Measurements from ENCODE around the gene IVNS1ABP. TPM values are rescaled to one million over a fixed set of nuclear protein-coding genes. Genes with fewer than 3 reads are reported as not detected.

The IVNS1ABP gene
- total and polyA plus RNA-seq, 2 experiments from 2014 or later: 73.5 to 162 TPM

DNA sequence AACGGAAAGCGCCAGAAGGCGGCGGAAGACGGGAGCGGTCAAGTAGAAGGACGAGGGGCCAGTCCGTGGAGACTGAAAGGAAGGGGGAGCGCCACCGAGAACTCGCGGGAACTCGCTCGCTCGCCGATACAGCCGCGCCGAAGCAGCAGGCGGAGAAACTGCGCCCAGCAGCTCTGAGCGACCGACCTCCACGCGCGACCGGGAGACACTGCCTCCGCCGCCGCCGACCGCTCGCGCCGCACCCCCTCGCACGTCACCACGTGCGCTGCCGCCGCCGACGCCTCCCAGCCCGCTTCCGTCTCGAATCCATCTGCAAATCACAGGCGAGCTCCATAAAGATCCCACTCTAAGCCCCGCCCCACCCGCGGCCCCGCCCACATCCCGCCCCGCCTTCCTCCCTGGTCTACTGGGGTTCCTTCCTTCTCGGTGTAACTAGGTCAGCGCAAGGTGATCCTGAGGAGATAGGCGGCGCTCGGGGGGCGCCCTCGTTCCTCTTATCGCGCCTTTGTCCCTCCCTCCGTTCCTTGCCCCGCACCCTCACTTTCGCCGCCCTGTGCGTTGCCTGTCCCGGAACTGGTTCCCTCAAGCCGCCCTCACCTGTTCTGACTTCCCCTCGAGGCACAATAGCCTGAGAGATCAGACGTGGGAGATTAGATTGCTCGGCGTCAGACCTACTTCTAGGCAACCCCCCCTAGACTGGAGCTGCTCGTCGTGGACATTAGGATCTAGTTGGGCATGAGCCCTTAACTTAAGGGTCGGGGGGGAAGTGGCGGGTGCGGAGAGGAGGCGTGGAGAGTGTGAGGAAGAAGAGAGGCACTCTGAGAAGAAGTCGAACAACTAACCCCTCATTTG, at the start of gene IVNS1ABP (continued):
- TF ChIP-seq, protein P1, sequence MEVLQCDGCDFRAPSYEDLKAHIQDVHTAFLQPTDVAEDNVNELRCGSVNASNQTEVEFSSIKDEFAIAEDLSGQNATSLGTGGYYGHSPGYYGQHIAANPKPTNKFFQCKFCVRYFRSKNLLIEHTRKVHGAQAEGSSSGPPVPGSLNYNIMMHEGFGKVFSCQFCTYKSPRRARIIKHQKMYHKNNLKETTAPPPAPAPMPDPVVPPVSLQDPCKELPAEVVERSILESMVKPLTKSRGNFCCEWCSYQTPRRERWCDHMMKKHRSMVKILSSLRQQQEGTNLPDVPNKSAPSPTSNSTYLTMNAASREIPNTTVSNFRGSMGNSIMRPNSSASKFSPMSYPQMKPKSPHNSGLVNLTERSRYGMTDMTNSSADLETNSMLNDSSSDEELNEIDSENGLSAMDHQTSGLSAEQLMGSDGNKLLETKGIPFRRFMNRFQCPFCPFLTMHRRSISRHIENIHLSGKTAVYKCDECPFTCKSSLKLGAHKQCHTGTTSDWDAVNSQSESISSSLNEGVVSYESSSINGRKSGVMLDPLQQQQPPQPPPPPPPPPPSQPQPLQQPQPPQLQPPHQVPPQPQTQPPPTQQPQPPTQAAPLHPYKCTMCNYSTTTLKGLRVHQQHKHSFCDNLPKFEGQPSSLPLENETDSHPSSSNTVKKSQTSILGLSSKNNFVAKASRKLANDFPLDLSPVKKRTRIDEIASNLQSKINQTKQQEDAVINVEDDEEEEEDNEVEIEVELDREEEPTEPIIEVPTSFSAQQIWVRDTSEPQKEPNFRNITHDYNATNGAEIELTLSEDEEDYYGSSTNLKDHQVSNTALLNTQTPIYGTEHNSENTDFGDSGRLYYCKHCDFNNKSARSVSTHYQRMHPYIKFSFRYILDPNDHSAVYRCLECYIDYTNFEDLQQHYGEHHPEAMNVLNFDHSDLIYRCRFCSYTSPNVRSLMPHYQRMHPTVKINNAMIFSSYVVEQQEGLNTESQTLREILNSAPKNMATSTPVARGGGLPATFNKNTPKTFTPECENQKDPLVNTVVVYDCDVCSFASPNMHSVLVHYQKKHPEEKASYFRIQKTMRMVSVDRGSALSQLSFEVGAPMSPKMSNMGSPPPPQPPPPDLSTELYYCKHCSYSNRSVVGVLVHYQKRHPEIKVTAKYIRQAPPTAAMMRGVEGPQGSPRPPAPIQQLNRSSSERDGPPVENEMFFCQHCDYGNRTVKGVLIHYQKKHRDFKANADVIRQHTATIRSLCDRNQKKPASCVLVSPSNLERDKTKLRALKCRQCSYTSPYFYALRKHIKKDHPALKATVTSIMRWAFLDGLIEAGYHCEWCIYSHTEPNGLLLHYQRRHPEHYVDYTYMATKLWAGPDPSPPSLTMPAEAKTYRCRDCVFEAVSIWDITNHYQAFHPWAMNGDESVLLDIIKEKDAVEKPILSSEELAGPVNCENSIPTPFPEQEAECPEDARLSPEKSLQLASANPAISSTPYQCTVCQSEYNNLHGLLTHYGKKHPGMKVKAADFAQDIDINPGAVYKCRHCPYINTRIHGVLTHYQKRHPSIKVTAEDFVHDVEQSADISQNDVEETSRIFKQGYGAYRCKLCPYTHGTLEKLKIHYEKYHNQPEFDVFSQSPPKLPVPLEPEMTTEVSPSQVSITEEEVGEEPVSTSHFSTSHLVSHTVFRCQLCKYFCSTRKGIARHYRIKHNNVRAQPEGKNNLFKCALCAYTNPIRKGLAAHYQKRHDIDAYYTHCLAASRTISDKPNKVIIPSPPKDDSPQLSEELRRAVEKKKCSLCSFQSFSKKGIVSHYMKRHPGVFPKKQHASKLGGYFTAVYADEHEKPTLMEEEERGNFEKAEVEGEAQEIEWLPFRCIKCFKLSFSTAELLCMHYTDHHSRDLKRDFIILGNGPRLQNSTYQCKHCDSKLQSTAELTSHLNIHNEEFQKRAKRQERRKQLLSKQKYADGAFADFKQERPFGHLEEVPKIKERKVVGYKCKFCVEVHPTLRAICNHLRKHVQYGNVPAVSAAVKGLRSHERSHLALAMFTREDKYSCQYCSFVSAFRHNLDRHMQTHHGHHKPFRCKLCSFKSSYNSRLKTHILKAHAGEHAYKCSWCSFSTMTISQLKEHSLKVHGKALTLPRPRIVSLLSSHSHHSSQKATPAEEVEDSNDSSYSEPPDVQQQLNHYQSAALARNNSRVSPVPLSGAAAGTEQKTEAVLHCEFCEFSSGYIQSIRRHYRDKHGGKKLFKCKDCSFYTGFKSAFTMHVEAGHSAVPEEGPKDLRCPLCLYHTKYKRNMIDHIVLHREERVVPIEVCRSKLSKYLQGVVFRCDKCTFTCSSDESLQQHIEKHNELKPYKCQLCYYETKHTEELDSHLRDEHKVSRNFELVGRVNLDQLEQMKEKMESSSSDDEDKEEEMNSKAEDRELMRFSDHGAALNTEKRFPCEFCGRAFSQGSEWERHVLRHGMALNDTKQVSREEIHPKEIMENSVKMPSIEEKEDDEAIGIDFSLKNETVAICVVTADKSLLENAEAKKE (CRISPR knock-in tag; IDR thresholded peaks at IDR 0.05): peak; percentile 37; the same call in 1 of the 2 replicates

DNA sequence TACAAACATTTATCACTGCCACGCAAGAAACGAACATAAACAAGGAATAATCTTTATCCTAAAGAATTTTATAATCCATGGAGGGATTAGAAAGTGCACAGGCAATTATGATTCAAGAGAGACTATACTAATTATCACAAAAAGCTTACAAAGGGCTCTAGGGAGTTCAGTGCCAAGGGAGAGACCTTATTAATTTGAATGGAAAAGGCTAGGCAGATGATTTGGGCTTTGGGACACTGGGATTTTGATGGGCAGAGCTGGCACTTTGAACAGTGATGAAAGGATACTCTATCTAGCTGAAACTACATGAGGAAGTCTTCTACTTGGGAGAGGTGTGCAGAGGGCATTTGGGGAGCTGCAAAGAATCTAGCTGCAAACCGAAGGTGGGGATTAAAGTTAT, 48.9 kb upstream of the IVNS1ABP start:
- peaks cover 17% of the 10 kb centered on the region for H3K4me1 Mint-ChIP-seq
- ATAC-seq: no peak
- H3F3A ChIP-seq (replicated peaks; ENCODE audit: low read depth): no peaks in the 10 kb centered on the region
- TF ChIP-seq, protein P2, sequence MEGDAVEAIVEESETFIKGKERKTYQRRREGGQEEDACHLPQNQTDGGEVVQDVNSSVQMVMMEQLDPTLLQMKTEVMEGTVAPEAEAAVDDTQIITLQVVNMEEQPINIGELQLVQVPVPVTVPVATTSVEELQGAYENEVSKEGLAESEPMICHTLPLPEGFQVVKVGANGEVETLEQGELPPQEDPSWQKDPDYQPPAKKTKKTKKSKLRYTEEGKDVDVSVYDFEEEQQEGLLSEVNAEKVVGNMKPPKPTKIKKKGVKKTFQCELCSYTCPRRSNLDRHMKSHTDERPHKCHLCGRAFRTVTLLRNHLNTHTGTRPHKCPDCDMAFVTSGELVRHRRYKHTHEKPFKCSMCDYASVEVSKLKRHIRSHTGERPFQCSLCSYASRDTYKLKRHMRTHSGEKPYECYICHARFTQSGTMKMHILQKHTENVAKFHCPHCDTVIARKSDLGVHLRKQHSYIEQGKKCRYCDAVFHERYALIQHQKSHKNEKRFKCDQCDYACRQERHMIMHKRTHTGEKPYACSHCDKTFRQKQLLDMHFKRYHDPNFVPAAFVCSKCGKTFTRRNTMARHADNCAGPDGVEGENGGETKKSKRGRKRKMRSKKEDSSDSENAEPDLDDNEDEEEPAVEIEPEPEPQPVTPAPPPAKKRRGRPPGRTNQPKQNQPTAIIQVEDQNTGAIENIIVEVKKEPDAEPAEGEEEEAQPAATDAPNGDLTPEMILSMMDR (conservative IDR thresholded peaks at IDR 0.05; ENCODE audit: low read depth in 2 of 2): no peak
- TF ChIP-seq, protein P1 (CRISPR knock-in tag; IDR thresholded peaks at IDR 0.05): no peak
- no peak for TF ChIP-seq EZH2phosphoT487 (IDR thresholded peaks at IDR 0.05; ENCODE audit: unreplicated experiment)
- TF ChIP-seq ZNF331 (CRISPR knock-in tag; IDR thresholded peaks at IDR 0.05; ENCODE audit: low read depth): no peak
- TF ChIP-seq POLR2AphosphoS5 (IDR thresholded peaks at IDR 0.05; ENCODE audit: low read depth): no peak
- TF ChIP-seq ZNF114 (CRISPR knock-in tag; IDR thresholded peaks at IDR 0.05): no peak

More for the DNA sequence above, 48.9 kb upstream of the IVNS1ABP start:
- DNase-seq (ENCODE audit: low spot score): no peak
- Mint-ChIP-seq H3K36me3 (ENCODE audit: low read depth) (peaks cover 5% of the 10 kb centered on the region; the same call in 1 of the 3 replicates), H3K4me3 (no peak overlapping the region), H3K27ac (no peak overlapping the region), H3K9me3 (peaks cover 8% of the 10 kb centered on the region; the same call in 2 of the 3 replicates), H3K27me3 (ENCODE audit: insufficient read depth, low read depth, poor library complexity) (peaks cover 2% of the 10 kb centered on the region)
- H3K27ac ChIP-seq (ENCODE audit: low read depth): no peak overlapping the region
- H3K36me3 ChIP-seq (ENCODE audit: insufficient read depth): no peaks in the 10 kb centered on the region
- H2AFZ ChIP-seq: no peak overlapping the region
- no peaks in the 10 kb centered on the region for H3K27me3 ChIP-seq (ENCODE audit: insufficient read depth)
- H4K20me1 ChIP-seq (replicated peaks; ENCODE audit: insufficient read depth): no peaks in the 10 kb centered on the region
- no peaks in the 10 kb centered on the region for H3K79me2 ChIP-seq (replicated peaks; ENCODE audit: insufficient read depth)
- no peak overlapping the region for H3K4me3 ChIP-seq
- H3K4me2 ChIP-seq: no peak overlapping the region
- 0 out of 2 replicates have a peak, but pooled peaks cover 2% of the 10 kb centered on the region for H3K9me2 ChIP-seq (ENCODE audit: insufficient read depth)
- no peaks in the 10 kb centered on the region for H3K4me1 ChIP-seq (ENCODE audit: insufficient read depth)
